ENCODE measurements around the gene AHI1.

AHI1 gene

DNA sequence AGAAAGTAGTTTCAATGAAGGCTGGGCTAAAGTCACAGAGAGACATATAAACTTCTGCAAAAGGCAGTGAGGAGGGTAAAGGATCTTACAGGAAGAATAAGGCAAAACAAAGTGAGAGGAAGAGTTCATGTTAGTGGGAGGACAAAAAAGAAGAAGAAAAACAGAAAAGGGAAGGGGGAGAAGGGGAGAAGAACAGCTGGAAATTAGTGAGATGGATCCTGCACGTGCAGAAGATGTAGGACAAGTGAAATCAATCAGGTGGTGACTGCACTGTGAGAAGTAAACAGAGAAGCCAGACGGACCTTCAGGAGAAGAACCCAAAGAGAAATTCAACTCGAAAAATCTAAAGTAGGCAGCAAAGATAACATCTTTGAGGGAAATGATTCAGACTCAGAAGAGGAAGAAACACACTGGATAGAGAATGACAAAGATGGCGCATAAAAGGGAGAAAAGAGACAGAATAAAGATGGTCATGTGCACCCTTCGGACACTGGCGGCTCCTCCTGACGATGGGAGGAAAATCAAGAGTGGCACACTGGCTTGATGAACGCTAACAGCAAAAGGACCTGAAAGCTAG is 210.5 kb downstream of the AHI1 start:
- DNase-seq, result peak; percentile 22 to 45 (median 29)

DNA sequence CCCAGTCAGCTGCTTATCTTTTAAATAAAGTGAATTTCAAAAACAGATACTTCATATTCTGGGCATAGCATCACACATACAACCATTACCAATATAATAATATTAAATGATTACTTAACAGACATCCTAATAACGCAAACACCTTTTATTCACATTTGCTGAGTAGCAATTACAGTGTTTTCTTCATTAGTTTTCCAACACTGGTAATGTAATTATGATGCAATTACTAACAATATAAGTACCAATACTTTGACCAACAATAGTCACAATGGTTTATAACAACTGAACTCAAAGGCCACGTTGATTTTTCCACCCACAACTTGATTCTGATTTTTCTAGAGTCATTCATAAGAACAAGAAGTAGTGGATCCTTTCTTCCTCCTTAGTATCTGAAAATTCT is 212.4 kb downstream of the AHI1 start:
- DNase-seq, result no peak

DNA sequence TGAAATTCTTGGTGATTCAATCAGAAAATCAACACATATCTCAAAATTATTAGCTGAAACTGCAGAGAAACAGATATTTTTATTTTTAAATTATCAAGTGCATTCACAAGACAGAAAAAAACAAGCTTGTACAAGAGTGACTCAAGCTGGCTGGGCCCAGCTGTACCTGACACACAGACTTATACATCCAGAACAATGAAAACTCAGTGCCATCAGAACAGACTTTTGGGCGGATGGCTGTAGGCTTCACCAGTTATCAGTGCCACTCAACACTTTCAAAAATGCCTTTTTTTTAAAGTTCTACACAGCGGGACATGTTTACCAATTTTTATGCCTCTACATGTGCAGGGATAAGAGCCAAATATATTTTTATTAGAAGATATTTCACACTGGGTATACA is 213.6 kb downstream of the AHI1 start:
- no peak for DNase-seq

DNA sequence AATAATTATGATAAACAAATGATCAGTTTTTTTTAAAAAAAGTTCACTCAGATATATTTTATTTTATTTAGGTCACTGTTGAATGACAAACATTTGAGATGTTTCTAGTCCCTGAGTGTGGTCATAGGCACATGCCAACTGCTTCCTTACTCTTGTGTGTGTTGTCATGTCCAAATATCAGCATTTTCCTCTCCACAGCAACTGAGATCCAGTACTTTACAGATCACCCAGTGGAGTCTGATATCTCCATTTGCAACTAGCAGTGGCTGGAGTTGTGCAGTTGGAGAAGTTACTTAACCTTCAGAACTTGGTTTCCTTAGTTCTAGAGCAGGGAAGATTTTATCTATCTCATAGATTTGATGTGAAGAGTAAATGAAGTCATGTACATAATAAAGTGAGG is 215.1 kb downstream of the AHI1 start:
- DNase-seq, result peak in 1 of 3 donors; percentile 28

DNA sequence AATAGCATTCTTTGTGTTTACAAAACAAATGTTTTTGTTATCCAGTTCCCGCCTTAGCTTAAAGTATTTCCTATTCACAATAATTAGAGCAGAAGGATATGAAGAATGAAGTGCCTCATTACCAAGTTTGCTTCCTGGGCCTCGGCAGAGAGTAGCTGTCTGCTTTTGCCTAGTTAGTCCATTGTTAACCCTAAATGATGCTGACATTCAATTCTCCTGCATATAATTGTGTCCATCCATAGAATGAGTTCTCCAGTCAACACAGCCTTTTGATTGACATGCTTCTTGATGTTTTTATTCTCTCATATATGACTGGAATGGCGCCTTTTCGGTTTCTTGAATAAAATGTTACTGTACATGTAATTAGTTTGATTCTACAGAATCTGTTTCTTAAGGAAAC is 215.6 kb downstream of the AHI1 start:
- DNase-seq, result no peak

DNA sequence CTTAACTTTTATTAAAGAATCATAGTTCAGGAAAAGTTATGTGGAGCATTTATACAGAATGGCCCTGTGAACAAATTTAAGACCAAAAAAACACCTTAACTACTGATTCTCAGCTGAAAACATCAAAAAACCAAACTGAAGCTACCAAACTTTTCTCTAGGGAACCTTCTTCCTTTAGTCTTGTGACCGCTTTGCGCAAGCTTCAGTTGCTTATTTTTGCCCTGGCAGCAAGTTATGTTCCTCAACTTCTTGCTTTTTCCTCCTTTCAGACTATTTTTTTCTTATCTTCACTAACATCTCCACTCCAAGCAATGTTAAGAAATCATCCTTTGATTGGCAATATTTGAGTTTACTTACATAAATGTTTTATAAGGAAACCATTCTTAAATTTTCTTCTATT is 216.3 kb downstream of the AHI1 start:
- DNase-seq, result peak; percentile 64 to 74 (median 66)

DNA sequence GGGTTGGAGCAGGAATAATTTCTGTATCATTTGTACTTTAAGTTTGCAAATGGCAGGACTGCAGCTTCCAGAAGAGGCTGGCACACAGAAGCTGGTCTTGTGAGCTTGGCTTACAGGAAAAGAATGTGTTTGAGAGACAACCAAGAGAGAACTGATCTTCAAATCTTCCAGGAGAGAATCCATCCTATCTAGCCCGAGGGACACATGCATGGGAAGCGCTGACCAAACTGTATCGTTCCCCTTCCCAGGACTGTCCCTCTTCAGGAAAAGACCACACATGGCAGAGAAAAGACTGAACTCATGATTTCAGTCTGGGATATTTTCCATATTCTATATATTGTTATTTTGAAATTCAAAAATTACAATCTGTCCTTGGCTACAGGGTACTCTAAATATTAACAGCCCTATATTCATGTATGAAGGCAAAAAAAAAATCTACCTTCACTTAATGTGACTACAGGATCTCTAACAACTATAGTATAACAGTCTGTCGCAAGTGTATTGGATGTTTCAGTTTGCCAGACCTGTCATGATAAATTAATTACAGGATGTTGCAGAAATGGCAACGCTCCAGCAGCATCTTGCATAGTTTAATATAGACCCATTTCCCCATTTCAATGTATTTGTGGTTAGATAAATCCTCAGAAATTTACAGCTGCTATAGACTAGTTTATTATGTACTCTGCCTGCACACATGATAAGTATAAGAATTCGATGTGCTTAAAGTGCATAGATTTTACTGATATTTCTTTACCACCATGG is 217.0 kb downstream of the AHI1 start:
- DNase-seq, result peak; percentile 12 to 46 (median 32)

DNA sequence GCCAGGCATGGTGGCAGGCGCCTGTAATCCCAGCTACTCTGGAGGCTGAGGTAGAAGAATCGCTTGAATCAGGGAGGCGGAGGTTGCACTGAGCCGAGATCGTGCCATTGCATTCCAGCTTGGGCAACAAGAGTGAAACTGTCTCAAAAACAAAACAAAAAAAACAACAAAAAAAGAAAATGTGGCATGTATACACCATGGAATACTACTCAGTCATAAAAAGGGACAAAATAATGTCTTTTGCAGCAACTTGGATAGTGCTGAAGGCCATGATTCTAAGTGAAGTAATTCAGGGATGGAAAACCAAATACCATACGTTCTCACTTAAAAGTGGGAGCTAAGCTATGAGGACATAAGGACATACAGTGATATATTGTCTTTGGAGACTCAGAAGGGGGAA is 220.1 kb downstream of the AHI1 start:
- no peak for DNase-seq

DNA sequence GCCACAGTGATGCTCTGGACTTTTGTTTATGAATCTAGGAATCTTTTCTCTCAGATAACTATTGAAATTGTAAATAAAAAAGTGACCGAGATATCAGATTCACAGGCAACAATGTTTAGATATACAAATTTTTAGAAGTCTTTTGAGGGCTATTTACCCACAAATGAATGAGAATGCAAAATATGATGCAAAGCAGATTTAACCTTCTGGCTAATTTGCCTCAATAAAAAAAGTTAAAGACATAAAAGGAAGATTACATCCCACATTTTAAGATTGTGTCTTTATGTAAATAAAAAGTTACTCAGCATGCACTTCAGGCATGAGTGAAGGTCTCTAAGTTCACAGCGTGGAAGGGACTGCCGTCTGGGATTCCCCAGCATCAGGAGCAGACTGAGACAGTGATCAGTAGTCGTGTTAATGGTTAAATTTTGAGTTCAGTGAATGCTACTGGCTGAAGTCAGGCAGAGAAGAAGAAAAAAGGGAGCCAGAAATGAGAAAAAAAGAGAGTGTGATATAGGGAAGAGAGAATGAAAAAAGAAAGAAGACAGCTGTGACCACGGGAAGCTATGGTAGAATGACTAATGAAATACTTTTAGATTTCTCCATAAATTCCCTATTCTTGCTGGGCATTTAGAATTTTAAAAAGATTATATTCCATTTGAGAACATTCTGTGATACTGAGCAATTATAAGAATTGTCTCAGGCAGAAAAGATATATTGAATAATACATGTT is 222.8 kb downstream of the AHI1 start:
- DNase-seq, result peak in 2 of 3 donors; percentile 15 to 30

DNA sequence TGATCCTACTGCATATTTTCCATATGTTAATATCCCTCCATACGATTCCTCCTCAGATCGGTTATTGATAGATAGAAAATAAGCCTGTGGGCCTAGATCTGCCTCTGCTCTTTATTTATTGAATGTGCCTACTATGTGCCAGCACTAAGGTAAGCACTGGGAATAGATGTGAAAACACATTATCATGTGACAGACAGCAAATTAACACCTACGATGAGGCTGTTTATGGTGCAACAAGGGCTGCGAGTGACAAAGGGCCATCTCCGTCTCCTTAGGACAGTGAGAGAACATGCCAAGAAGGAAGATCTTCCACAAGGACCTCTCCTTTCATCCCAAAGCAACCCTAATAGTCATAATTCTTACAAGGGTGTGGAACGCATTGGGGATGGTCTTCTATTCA is 225.9 kb downstream of the AHI1 start:
- DNase-seq, result no peak

DNA sequence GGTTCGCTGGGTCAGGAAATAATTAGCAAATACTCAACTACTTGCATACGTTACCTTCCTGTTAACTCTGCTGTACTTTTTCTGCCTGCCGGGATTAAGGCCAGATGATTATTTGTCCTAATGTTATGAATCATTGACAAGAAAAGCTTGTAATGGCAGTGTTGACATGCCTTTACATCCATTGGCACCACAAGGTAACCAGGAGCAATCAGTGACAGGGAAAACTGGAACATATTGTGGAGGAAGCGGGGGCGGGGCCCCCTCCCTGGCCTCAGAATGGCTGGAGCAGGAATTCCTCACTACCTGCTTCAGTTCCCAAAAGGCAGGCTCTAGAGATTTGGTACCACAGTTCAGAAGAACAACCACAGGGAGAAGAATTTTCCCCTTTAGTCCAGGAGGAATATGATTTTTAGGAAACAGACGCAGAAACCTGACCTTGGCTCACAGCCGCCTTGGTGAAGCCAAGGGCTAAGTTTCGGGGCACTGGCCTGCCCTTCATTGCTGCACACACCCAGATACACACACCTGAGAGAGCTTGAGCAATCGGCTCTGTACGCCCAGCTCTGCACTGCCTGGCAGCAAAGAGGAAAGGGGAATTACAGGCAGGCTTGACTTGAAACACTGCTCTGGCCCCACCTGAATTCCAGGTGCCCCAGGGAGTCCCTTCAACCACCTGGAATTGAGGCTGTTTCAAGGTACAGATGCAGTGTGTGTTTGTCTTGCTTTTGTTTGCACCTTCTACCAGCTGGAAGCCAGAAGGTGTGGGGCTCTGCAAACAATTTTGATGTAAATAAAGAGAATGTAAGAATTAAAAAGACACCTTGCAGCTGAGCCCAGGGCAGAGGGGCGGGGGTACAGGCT is 226.6 kb downstream of the AHI1 start:
- DNase-seq, result no peak

DNA sequence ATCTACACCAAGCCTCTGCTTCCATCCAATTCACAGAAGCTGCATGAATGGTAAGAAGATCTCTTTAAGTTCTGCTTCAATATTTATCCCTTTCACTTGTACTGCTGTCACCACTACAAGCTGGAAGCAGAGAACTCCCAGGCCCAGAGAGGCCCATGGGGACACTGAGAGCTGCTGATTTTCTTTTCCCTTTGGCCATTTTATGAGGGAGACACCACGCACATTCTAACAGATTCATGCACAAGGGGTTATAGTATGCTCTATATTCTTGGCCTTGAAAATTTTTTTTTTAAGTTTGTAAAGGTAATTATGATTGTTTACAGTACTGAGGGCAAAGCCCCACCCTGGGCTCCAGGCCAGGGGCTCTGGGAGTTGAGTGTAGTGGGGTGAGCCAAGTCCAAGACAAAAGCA is 228.1 kb downstream of the AHI1 start:
- DNase-seq, result no peak

DNA sequence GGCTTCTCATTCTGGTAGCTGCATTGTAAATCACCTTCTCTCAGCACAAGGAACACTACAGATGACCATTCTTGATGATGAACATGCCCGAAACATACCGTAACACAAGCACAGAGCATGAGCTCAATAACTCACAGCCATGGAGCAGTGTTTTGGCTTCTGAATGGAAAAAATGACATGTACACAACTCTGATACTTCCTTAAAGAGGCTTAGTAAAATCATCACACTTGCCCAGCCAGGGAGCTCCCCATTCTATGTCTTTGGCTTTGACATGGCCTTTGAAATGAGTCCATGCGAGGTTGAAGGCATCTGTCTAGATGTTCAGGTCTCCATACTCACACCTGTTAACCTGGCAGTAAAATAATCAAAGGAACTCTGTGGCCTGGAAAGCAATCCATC is 228.8 kb downstream of the AHI1 start:
- no peak for DNase-seq

DNA sequence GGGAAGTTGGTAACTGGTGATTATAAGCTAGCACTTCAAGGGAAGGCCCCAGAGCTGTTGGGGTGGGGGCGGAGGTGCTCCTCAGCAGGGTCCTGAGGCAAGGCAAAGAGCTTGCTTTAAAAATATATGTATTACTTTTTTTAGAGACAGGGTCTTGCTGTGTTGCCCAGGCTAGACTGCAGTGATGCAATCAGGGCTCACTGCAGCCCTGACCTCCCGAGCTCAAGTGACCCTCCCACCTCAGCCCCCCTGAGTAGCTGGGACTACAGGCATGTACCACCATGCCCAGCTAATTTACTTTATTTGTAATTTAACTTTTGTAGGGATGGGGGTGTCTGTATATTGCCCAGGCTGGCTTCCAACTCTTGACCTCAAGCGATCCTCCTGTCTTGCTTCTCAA is 229.3 kb downstream of the AHI1 start:
- no peak for DNase-seq

DNA sequence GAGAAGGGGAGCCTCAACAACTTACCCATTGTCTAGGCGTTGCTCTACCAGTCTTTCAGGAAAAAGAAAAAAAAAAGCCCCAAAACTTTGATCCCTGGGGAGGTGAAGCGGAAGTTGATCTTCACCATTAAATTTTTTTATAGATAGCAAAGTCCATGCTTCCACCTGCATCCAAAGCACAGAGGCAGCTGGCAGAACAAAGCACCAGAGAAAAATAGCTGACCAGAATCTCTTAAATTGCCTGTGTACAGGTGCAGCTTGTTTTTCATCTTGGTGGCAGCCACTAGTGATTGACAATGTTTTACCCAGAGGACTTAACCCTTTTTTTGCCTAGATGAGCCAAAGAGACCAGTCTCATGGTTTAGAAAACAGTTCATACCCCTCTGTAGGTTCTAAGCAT is 230.5 kb downstream of the AHI1 start:
- DNase-seq, result no peak

DNA sequence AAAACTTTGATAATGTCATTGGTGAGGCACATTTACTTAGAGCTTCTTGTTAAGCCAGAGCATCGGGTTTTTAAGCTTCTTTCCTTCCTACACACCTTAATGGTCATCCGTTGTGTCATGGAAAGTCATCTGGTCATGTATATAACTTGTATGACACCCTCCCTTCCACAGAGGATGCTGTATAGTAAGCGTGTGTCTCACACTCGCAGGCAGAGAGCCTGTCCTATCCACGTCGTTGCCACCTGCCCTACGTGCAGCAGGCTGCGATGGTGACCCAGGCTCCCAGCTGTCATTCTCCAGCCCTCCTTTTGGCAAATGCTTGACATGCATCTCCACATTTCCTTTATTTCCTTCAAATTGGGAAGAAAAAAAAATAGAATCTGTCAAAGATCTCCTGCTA is 230.9 kb downstream of the AHI1 start:
- DNase-seq, result no peak

DNA sequence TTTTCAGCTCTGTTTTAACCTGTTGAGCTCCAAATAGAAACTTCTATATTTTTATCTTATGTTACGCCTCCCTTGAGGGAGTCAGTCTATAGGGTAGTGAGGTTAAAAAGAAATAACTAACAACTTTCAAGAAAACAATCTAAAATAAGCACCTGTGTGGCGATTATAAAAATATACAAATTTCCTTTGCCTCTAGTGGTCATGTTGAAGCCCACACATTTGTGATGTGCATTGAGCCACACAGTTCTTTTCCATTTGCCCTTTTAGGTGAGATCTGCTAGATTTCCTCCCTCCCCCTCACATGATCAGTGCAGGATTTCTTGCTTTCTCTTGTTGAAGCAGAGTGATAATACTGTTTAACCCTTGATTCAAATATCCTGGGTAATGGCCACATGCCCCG is 232.3 kb downstream of the AHI1 start:
- no peak for DNase-seq

DNA sequence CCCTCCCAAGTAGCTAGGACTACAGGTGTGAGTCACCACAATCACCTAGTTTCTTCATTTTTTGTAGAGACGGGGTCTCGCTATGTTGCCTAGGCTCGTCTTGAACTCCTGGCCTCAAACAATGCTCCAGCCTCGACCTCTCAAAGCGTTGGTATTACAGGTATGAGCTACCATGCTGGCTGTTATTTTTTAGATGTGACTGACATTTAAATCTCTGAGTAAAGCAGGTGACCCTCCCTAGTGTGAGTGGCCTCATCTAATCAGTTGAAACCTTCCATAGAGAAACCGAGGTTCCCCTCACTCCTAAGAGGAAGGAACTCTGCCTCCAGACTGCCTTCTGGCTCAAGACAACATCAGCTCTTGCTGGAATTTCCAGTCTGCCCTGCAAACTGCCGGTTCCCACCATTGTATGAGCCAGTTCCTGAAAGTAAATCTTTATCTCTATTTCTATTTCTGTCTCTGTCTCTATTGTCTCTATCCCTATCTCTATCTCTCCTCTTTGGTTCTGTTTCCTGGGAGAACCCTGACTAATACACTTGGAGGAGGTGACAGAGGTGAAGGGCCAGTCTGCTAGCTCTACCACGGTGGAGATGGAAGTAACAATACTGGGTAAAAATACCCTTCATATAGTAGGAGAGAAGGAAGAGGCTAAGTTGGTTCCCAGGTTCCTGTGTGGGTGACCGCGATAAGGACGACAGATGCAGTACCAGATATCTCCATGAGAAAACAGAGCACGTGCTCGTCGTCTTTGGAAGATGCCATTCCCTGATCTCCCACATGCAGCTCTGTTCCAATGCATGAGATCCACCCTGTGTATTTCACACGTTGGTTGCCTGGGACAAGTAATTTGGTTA is 235.4 kb downstream of the AHI1 start:
- peak; percentile 73 to 83 (median 82) for DNase-seq

DNA sequence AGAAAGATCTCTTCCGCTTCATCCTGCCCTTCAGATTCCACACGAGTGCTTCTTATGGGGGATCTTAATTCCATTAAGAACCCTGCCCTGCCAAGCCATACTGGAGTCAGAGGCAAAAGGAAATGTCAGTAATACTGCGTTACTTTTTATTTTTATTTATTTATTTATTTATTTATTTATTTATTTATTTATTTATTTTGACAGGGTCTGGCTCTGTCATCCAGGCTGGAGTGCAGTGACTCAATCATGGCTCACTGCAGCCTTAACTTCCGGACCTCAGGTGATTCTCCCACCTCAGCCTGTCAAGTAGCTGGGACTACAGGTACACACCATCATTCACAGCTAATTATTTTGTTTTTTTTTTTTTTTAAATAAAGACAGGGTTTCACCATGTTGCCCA is 236.9 kb downstream of the AHI1 start:
- no peak for DNase-seq

DNA sequence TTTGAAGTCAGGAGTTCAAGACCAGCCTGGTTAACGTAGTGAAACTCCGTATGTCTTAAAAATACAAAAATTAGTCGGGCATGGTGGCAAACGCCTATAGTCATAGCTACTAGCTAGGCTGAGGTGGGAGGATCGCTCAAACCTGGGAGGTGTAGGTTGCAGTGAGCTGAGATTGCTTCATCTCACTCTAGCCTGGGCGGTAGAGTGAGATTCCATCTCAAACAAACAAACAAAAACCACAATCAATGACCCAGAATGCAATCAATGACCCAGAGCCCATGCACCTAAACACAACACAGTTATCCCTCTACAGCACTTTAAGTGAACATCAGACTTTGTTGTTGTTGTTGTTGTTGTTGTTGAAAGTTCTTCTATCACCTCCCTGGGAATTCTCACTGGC is 238.6 kb downstream of the AHI1 start:
- no peak for DNase-seq

DNA sequence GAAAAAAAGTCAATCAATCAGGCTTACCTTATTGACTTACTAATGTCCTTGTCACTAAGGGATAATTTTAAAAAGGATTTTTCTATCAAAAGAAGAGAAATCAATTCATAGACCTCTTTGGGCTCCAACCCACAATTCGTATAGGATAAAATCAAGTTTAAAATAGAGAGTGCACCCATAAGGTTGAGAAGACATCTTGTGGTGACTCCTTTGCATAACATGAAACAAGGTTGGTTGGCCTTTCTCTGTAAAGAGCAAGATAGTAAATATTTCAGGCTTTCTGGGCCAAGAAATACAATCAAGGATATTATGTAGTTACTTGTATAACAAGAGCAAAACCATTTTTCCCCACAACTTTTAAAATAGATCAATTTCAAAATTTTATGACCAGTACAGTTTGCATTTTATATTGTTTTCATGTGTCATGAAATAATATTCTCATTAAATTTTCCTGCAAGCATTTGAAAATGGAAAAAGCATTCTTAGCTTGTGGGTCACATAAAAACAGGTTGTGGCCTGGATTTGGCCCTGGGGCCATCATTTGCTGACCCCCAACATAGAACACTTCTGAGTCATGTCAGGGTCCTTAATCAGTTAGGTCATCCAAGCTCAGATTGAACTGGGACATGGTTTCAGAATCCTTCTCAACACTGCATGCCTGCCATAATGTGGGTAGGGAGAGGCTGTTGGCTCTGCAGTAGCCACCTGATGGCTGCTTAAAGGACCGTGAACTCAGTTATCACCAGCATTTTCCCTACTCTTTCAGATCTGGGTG is 239.7 kb downstream of the AHI1 start:
- no peak for DNase-seq
